GDM1 (cell line): Measurements from ENCODE around the gene MB21D2.
"Not testable (repeated sequence)": the region's sequence is repeated elsewhere in the genome, so short reads cannot be mapped to it uniquely, and the experiment has no call there.

Source experiments
- DNase-seq: peaks from one replicate; lab custom pipeline; 2025; lab: John Stamatoyannopoulos, UW

The MB21D2 gene

DNA sequence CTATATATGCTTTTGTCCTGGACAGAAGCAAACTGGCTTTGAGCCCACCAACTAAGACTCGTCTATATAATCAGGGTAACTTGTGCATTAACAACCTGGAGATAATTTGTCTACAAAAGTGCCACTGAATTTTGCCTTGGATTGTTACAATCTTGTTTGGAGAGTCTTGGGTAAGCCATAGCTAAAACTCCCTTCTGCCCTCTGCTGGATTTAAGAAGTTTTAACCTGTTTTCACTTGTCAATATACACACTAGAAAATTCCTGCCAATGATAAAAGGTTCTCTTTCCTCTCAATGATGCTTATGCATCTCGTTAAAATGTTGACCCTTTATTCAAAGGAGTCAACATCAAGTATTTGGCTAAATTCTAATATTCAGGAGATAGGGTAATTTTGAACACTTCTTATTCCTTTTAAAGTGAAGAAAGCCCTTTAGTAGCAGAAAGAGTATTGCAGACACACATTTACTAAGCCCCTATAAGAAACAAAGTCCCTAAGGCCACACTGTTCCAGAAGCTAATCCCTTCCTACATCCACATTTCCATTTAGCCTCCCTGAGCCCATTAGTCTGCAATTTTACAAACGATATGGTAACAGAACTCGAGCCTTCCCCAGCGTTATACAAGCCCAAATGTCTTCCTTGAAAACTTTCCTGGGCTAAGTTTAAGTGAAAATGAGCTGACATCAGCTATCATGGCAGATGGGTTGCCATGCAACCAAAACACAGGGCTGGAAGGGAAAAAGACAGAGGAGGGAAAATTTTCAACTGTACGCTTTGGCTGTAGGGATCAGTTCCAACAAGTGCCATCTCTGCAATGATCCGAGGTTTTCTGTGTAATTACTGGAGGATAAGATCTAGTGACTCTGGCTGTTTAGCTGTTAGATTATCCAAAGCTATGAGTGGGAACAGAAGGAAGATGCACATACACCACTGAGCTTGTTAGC is 114.4 kb downstream of the MB21D2 start:
- DNase-seq = no peak

DNA sequence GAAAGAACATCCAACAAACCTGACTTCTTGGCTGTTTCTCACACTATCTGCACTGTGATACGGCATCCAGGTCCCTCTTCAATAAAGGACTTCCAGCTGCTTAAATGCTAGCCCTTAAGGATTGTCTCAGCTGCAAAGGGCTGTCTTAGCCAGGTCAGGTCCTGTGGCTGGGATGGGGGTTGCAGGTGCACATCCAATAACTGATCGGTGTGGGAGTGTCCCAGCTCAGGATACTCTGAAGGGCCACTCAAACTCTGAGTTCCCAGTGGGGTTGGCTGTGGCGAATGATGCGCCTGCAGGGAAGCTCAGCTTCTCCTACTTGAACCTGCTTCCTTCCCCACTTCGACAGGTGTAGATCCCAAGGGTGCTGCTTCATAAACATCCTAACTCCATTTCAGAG is 115.7 kb downstream of the MB21D2 start:
- DNase-seq = no peak

DNA sequence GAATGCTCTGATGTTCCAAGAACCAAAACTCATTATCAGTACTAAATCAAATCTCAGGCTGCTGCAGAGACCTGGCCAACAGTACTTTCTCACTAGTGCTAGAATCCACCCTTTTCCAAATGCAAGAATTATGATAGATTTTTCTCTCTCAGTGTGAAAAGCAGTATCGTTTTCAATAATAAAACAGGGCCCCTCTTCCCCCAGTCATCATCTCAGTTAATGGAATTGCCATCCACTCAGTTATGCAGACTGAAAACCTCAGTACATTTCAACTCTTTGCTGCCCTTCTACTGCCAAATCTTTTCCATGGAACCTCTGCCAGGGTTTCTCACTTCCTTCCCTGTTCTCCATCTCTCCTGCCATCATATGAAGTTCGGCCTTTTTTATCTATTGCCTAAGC is 117.9 kb downstream of the MB21D2 start:
- no peak for DNase-seq

DNA sequence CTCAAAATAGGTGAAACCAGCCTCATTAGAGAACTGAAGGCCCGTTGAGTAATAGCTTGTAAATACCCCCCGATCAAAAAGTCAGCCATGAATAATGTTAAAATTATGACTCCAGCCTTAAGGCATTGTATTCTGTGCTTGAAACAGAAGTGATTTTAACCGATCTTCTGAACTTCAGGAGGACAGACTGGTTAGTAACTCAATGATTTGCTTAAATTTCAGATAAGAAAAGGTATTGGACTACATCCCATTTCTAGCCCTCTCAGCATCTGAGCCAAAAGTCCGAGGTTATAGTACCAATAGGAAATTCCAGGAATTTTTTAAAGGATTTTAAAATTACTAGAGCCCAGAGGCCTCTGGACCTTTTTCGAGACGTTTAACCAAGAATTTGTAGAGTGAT is 122.6 kb downstream of the MB21D2 start:
- DNase-seq = no peak

DNA sequence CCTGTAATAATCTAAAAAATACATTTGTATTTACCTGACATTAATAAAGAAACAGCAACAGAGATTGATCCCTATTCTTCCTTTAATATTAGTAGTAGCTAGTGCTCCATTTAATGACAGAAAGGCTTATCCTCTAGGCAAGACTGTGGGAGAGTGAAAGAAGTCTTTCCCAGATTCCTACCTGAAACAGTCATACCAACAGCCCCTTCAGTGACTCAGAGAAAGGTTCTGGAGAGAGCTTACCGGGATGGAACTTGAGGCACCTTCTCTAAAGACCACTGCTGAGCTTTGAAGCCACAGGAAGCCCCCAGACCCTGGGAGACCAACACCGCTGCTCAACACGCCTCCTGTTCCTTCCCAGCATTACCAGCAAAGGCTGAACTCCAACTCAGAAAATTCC is 123.4 kb downstream of the MB21D2 start:
- DNase-seq = no peak

DNA sequence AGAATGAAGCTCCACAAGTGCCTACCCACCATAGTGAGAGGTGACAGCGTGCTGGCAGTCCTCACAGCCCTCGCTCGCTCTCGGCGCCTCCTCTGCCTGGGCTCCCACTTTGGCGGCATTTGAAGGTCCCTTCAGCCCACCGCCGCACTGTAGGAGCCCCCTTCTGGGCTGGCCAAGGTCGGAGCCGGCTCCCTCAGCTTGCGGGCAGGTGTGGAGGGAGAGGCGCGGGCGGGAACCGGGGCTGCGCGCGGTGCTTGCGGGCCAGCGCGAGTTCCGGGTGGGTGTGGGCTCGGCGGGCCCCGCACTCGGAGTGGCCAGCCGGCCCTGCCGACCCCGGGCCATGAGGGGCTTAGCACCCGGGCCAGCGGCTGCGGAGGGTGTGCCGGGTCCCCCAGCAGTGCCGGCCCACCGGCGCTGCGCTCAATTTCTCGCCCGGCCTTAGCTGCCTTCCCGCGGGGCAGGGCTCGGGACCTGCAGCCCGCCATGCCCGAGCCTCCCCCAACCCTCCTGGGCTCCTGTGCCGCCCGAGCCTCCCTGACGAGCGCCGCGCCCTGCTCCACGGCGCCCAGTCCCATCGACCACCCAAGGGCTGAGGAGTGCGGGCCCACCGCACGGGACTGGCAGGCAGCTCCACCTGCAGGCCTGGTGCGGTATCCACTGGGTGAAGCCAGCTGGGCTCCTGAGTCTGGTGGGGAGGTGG is 128.7 kb downstream of the MB21D2 start:
- DNase-seq = not testable (repeated sequence)

DNA sequence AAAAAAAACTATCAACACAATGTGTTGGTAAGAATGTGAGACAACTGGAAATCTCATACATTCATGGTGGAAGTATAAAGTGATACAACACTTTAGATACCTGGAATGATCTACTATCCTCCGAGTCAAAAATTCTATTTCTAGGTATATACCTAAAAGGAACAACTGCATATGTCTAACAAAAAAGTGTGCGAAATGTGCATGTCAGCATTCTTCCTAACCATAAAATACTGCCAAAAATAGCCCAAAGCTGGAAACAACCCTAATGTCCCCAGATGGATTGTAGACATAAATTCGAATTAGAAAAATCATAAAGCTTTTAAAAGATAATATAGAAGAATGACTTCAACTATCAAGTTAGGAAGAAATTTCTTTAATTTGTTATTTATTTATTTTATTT is 139.1 kb downstream of the MB21D2 start:
- no peak for DNase-seq

DNA sequence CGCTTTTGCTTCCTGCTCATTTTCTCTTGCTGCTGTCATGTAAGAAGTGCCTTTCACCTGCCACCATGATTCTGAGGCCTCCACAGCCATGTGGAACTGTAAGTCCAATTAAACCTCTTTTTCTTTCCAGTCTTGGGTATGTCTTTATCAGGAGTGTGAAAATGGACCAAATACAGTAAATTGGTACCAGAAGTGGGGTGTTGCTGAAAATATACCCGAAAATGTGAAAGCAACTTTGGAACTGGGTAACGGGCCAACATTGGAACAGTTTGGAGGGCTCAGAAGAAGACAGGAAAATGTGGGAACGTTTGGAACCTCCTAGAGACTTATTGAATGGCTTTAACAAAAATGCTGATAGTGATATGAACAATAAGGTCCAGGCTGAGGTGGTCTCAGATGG is 143.3 kb downstream of the MB21D2 start:
- DNase-seq = not testable (repeated sequence)

DNA sequence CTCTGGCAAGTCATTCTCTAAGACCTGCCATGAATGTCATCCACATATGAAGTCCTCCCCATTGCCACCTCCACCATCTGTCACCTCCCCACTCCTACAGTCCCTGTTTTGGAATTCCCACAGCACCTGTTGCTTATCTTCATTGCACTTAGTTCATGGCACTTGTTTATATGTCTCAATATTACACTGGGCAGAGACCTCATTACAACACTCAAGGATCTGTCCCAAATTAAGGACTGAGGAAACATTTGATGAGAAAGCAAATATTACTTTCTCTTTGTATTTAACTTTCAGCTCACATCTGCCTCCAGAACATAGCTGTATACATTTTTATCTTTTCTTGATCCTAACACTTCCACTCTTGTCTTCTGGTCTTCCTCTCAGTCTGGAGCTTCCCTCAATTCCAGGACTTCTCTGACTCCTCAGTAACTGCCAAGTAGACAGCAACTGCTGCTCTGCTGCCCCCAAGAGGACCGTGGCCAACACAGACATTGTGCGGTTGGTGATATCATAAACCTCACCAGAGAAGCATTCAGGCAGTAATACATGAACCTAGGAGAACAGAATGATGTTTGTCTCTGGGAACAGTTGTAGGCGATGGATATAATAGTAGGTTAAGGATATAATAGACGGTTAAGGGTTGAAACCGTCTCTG is 145.3 kb downstream of the MB21D2 start:
- DNase-seq = no peak

DNA sequence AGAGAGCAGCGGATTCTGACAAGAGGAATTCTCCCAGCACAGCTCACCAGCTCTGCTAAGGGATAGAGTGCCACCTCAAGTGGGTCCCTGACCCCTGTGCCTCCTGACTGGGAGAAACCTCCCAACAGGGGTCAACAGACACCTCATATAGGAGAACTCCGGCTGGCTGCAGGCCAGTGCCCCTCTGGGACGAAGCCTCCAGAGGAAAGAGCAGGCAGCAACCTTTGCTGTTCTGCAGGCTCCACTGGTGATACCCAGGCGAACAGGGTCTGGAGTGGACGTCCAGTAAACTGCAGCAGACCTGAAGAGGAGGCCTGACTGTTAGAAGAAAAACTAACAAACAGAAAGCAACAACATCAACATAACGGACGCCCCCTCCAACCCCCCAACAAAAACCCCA is 159.0 kb downstream of the MB21D2 start:
- DNase-seq = no peak

DNA sequence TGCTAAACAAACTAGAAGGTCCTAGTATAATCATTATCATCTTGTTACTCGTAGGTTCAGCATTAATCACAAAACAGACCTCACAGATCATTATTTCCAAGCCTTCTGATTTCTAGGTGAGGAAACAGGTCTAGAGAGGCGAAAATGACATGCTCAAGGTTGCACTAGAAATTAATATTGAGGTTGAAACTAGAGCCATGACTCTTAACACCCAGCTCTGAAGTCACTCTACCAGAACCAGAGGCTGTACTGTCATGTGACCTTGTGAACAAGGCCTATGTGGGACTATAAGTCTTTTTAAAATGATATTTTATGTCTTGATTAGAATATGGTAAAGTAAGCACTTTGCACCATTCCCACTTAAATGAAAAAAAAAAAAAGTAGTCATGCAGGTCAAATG is 166.5 kb downstream of the MB21D2 start:
- no peak for DNase-seq

DNA sequence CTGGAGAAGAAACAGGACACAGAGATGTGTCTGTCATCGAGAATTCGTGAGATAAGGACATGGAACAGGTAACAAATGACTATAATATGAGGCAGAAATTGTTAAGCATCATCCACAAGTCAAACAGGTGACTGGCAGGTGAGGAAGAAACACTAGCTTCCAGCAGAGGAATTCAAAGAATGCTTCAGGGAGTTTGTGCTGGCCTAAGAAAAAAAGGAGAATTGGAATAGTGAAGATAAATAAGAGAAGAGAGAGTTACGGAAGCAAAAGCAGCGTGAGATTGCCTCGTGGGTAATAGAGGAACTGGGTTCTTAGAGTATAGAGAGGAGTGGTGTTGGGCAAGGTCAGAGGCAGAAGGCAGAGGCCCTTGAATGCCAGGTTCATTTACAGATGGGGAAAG is 167.5 kb downstream of the MB21D2 start:
- DNase-seq = no peak

DNA sequence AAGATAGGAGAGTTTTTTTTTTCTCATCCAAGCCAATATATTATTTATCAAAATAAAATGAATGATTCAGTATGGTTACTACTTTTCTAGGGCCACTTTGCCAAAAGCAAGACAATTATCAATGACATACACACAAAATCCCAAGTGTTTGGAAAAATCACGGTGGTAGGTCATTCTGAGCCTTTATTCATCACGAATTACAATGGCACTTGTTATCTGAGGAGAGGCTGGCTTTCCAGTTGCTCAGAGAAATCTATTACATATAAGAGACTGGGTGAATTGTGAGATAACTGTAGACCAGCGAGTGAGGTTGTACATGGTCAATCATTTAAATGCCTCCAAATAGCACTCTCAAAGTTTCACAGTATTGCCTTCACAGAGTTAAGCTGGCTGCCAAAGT is 169.9 kb downstream of the MB21D2 start:
- no peak for DNase-seq

DNA sequence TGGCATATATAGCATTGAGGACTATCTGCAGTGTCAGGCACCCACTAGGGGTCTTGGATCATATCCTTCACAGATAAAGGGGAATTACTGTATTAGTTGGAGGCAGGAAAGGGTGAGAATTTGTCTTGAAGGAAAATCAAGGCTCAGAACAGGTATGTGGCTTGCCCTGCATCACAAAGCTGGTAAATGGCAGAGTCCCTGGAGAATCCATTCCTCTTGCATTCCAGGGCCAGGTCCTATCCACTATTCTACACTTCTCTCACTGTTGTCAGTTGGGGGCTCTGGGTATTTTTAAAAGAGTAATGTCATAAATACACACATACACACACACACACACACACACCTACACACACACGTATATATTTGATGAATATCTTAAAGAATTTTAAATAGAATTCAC is 170.5 kb downstream of the MB21D2 start:
- DNase-seq = no peak
